ENCODE results near the gene RSPH9.
"Not testable (repeated sequence)": the region's sequence is repeated elsewhere in the genome, so short reads cannot be mapped to it uniquely, and the experiment has no call there.

The RSPH9 gene

GRCh38 chr6:43689421-43689820 lies 44.6 kb downstream of the RSPH9 start:
- no peak for DNase-seq

- peak; percentile 17 for DNase-seq
Observed at GRCh38 chr6:43695215-43695966, 50.6 kb downstream of the RSPH9 start.

- DNase-seq, result no peak
Observed at GRCh38 chr6:43695967-43696291, 51.1 kb downstream of the RSPH9 start.

GRCh38 chr6:43697421-43697820 lies 52.6 kb downstream of the RSPH9 start:
- no peak for DNase-seq

- peak; percentile 36 for DNase-seq
Observed at GRCh38 chr6:43698584-43699349, 53.9 kb downstream of the RSPH9 start.

- peak; percentile 82 for DNase-seq
Observed at GRCh38 chr6:43699564-43700186, 54.8 kb downstream of the RSPH9 start.

- not testable (repeated sequence) for DNase-seq
Observed at GRCh38 chr6:43700939-43701560, 56.2 kb downstream of the RSPH9 start.

- DNase-seq, result no peak
Observed at GRCh38 chr6:43702171-43702533, 57.3 kb downstream of the RSPH9 start.

- peak; percentile 45 for DNase-seq
Observed at GRCh38 chr6:43702534-43703440, 58.0 kb downstream of the RSPH9 start.

- no peak for DNase-seq
Observed at GRCh38 chr6:43703512-43704429, 58.9 kb downstream of the RSPH9 start.

GRCh38 chr6:43705996-43706395 lies 61.2 kb downstream of the RSPH9 start:
- DNase-seq, result no peak

GRCh38 chr6:43706788-43707187 lies 62.0 kb downstream of the RSPH9 start:
- no peak for DNase-seq

- no peak for DNase-seq
Observed at GRCh38 chr6:43707269-43707668, 62.4 kb downstream of the RSPH9 start.

- peak; percentile 88 for DNase-seq
Observed at GRCh38 chr6:43707767-43708166, 62.9 kb downstream of the RSPH9 start.

GRCh38 chr6:43708860-43709653 lies 64.2 kb downstream of the RSPH9 start:
- DNase-seq, result no peak

GRCh38 chr6:43709654-43710303 lies 64.9 kb downstream of the RSPH9 start:
- no peak for DNase-seq

GRCh38 chr6:43710576-43710975 lies 65.7 kb downstream of the RSPH9 start:
- DNase-seq, result no peak

GRCh38 chr6:43712579-43712978 lies 67.7 kb downstream of the RSPH9 start:
- no peak for DNase-seq

GRCh38 chr6:43713643-43714310 lies 68.9 kb downstream of the RSPH9 start:
- no peak for DNase-seq
